Kidney tubule cell (primary cell): ENCODE results near the gene RNF114.
"Not testable (repeated sequence)": the region's sequence is repeated elsewhere in the genome, so short reads cannot be mapped to it uniquely, and the experiment has no call there.

ENCODE experiments used
- DNase-seq: peaks from one replicate; pipeline ENCODE4 v3.0.0-alpha.2; 2018; ENCODE audit warnings: low spot score

RNF114 gene

GRCh38 chr20:49965781-49966305 is 29.6 kb downstream of the RNF114 start:
- DNase-seq, result no peak

DNA sequence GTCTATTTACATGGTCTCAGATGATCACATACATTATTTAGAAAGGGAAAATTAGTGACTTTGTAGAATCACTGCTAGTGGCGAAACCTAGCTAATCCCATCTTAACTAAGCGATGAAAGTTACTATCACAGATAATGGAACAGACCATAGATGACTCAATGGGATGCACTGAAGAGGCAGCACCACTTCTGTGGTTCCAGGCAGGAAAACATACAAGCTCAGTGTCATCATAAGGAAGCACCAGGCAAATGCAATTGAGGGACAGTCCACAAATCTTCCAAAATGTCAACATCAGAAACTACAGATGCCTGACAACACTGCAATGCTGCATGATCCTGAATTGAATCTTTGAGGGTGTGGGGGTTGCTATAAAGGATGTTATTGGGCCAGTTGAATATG is 30.7 kb downstream of the RNF114 start:
- no peak for DNase-seq

DNA sequence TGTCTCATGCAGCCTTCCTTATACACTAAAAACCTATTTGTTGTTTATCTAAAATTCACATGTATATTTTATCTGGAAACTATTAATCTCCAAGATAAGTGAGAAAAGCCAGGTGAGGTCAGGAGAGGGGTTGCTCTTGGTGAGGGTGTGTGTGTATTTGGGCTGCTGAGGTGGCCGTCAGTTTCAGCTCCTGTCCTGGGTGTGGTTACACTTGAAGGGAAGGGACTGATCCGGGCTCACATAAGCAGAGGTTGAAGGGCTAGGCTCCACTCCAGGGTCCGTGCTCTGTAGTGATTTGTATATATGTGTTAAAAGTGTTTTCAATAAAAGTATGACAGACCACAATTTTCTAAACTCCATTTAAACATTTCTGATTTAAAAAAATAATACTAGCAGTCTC is 33.0 kb downstream of the RNF114 start:
- no peak for DNase-seq

- DNase-seq, result peak; percentile 85
Measured at GRCh38 chr20:49969946-49970345, 33.7 kb downstream of the RNF114 start.

DNA sequence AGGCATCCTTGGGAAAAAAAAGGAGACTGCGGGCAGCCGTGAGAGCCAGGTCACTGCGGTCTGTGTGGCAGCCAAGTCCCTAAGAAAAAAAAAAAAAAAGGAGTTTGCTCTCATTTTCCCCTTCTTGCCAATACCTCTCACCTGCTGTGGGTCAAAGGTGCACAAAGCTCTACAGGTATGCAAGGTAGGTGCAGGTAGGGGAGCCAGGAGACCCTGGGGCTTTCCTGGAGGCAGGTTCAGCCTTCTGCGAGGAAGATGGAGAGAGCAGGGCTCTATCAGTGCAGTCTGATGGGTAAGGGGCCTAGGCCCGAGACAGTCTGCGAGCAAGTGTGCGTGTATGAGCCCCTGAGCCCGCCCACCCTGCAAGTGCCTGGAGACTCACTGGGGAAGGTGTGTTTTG is 34.3 kb downstream of the RNF114 start:
- DNase-seq, result no peak

DNA sequence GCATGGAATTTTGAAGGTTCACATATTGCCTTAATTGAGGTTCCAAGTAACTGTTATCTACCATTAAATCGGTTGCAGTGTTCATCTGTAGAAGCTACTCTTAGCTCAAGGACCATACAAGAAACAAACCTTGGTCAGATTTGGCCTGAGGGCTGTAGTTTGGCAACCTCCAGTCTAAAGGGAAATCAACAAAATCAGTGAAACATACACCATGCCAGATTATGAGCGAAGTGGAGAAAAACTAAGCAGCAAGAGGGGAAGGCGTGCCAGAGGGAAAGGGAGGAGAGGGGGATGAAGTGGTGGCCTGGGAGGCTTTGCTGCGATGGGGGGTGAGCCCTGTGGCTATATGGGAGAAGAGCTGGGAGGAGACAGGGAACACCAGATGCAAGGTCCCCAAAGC is 37.8 kb downstream of the RNF114 start:
- no peak for DNase-seq

DNA sequence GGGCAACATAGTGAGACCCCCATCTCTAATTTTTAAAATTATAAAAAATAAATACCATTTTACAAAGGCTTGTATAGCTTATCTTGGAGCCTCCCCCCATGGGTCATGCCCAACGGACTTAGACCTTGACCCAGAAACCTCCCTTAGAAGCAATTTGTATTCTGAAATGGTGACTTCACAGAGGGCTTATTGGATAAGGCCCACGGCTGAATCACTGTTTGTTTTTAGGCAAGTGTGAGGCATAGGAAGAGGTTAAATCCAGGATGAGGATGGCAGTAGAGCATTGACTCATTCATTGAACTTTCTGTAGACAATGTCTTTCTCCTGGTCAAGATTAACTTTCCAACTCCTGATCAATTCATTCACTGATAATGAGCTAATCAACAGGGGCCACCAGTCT is 40.3 kb downstream of the RNF114 start:
- DNase-seq, result peak; percentile 67

- DNase-seq, result not testable (repeated sequence)
Measured at GRCh38 chr20:49977740-49978139, 41.5 kb downstream of the RNF114 start.

DNA sequence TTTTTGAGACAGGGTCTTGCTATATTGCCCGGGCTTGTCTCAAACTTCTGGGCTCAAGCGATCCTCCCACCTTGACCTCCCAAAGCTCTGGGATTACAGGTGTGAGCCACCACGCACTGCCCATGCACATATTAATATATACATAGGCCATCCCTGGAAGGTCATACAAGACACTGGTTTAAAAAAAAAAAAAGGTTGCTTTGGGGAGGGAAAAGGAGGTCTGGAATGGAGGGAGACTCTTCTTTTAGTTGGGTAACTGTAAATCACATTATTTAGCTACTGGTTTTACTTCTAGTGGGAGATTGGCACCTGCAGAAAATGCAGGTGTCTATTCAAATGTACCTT is 42.5 kb downstream of the RNF114 start:
- no peak for DNase-seq

GRCh38 chr20:49979030-49979832 is 43.0 kb downstream of the RNF114 start:
- DNase-seq, result peak; percentile 47

GRCh38 chr20:49980140-49981008 is 44.2 kb downstream of the RNF114 start:
- DNase-seq, result no peak

DNA sequence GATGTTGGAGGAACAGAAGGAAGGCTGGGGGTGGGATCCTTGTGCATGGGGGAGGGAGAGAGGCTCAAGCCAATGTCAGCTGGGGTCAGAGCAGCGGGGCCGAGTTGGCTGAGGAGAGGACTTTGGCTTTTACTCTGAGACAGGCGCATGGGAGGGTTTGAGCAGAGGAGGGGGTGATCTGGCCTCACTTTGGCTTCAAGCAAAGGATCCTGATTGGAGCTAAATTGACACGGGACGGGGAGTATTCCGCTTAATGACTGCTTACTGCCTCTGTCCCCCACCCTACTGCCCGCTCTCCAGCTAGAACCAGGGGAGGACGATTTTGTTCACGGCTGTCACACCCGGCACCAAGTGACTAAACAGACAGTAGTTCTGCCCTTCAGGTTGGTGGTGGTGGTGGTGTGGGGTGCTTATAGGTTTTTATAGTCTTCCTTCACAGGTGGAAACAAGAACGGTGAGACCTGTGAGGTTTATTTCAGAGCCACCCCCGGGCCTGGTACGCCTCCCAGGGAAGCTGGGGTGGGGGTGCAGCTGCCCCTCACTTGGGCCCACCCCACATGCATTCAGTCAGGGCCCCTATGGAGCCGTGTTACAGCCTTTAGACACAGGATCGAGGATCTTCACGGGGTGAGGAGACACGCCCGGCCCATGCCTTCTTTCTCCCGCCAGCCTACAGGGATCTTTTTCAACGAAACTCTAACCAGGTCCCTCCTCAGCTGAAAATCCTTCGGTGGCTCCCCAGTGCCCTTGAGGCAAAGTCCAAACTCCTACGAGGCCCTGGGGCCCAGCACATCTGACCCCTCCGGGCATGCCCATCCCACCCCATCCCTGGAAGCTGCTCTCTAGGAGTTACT is 45.2 kb downstream of the RNF114 start:
- no peak for DNase-seq

- no peak for DNase-seq
Measured at GRCh38 chr20:49982072-49982345, 45.8 kb downstream of the RNF114 start.

GRCh38 chr20:49982346-49983122 is 46.3 kb downstream of the RNF114 start, which contains the start of gene SNAI1:
Gene SNAI1 (plus strand): TSS chr20:49982980. CDS start chr20:49983060, 80 bp downstream.
- DNase-seq, result peak; percentile 91

- DNase-seq, result no peak
Measured at GRCh38 chr20:49983123-49983847, 47.1 kb downstream of the RNF114 start.

GRCh38 chr20:49983848-49984408 is 47.7 kb downstream of the RNF114 start:
- DNase-seq, result no peak

- DNase-seq, result no peak
Measured at GRCh38 chr20:49984426-49985153, 48.4 kb downstream of the RNF114 start.

- DNase-seq, result no peak
Measured at GRCh38 chr20:49985157-49985556, 49.0 kb downstream of the RNF114 start.

- DNase-seq, result no peak
Measured at GRCh38 chr20:49985617-49986016, 49.4 kb downstream of the RNF114 start.

- DNase-seq, result no peak
Measured at GRCh38 chr20:49986049-49986448, 49.9 kb downstream of the RNF114 start.
